ENCODE results near the gene GRIK2. TPM values are rescaled to one million over a fixed set of nuclear protein-coding genes. Genes with fewer than 3 reads are reported as not detected.

Gene GRIK2
- total and polyA plus RNA-seq, 2 donors (not counting 3 experiments of a cell fraction or from before 2014, with no cell fraction given), result not detected

DNA sequence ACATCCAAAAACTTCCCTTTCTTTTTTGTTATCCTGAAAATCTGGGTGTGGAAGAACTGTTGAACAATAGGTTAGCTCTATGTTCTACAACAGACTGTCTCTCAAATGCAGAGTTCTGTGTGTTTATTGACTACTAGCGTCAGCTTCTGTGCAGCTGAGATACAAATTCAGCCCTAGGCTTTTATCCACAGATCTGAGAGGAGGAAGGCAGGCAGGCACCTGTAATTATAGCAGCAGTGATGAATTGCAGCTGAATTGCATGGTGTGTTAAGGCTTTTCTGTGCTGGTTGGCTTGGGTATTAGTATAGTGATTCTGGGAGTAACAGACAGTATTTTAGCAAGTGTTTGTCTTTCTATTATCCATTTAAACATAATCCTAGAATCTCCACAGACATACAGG is 24.4 kb downstream of the GRIK2 start:
- no peaks in the 10 kb centered on the region for H3K36me3 ChIP-seq (ENCODE audit: control insufficient read depth in 2 of 2, extremely low read depth in 1 of 2, insufficient read depth in 2 of 2, low read length in 2 of 2)
- dilution Hi-C loops (cut with MboI; ENCODE audit: extremely low pct_ligation_motif_present, low sequenced_read_pairs) (no loop called here), intact Hi-C loops (cut with micrococcal nuclease) (no loop called here)
- H3K9me3 ChIP-seq (replicated peaks; ENCODE audit: control insufficient read depth, insufficient read depth, low read length), result no peaks in the 10 kb centered on the region
- no peaks in the 10 kb centered on the region for H3K9me1 ChIP-seq (replicated peaks; ENCODE audit: control insufficient read depth, extremely low read depth, insufficient read depth, low read length)
- no peak overlapping the region for H3K4me3 ChIP-seq (replicated peaks in 1 of 3; ENCODE audit: insufficient read depth in 1 of 3, low read depth in 1 of 3, low read length in 3 of 3)
- no peaks in the 10 kb centered on the region for H3K4me1 ChIP-seq (ENCODE audit: control insufficient read depth, extremely low read depth, insufficient read depth, low read length)
- no TSS peak for BruUV-seq (replicated peaks)
- no peak overlapping the region for H3K27ac ChIP-seq (ENCODE audit: insufficient read depth, low read depth, low read length)
- DNase-seq (ENCODE audit: low read depth, low spot score) (no peak), FAIRE-seq (no peak)
- H3K79me2 ChIP-seq (ENCODE audit: control insufficient read depth, insufficient read depth, low read length), result no peaks in the 10 kb centered on the region
- no peak overlapping the region for H2AFZ ChIP-seq (ENCODE audit: low read depth, low read length)
- TF ChIP-seq MYC (IDR thresholded peaks at IDR 0.05; ENCODE audit: low read depth, low read length) (no peak), FOS (IDR thresholded peaks at IDR 0.05; ENCODE audit: borderline replicate concordance, insufficient read depth, low read length) (no peak), JUN (IDR thresholded peaks at IDR 0.05; ENCODE audit: borderline replicate concordance, insufficient read depth, insufficient read length, low read depth) (no peak), POLR2A (IDR thresholded peaks at IDR 0.05; ENCODE audit: low read depth, low read length) (no peak), EZH2 (IDR thresholded peaks at IDR 0.05; ENCODE audit: borderline replicate concordance, low read depth, low read length, severe bottlenecking) (no peak), GATA2 (IDR thresholded peaks at IDR 0.05; ENCODE audit: insufficient read depth, insufficient read length, low read depth, low read length) (no peak)
- TF ChIP-seq, protein P1, sequence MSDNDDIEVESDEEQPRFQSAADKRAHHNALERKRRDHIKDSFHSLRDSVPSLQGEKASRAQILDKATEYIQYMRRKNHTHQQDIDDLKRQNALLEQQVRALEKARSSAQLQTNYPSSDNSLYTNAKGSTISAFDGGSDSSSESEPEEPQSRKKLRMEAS (IDR thresholded peaks at IDR 0.05; ENCODE audit: insufficient read depth, insufficient read length), result no peak
- H3K4me2 ChIP-seq (ENCODE audit: insufficient read depth, low read length), result no peak overlapping the region
- H3K9ac ChIP-seq (replicated peaks; ENCODE audit: extremely low read depth, insufficient read depth, low read length), result no peak overlapping the region
- H3K27me3 ChIP-seq (ENCODE audit: control insufficient read depth in 2 of 2, insufficient read depth in 2 of 2, low read length in 2 of 2), result no peaks in the 10 kb centered on the region
- no peaks in the 10 kb centered on the region for H4K20me1 ChIP-seq (replicated peaks; ENCODE audit: control insufficient read depth, extremely low read depth, insufficient read depth, low read length)
- ChIA-PET CTCF (no interaction called here), POLR2A (no interaction called here)

DNA sequence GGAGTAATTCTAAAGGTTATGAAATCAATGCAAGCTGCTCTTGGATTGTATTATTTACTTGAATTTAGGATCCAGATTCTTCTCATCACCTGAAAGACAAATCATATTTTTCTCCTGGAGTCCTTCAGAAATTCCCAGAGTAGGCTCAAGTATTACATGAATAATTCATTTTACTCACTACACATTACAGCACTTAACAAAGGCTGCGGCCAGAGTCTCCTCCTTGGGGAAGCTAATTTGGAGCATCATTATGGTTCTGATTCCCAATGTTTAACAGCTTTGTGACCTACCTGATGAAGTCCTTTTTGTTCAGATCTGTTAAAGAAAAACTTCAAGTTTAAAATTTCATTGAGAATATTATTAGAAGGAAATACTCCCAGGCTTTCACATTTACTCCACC is 28.7 kb downstream of the GRIK2 start:
- H3K27ac ChIP-seq (ENCODE audit: insufficient read depth, low read depth, low read length), result no peak overlapping the region
- CTCF ChIA-PET, result no interaction called here
- no peak for FAIRE-seq
- H3K9me3 ChIP-seq (replicated peaks; ENCODE audit: control insufficient read depth, insufficient read depth, low read length), result no peaks in the 10 kb centered on the region
- H4K20me1 ChIP-seq (replicated peaks; ENCODE audit: control insufficient read depth, extremely low read depth, insufficient read depth, low read length), result no peaks in the 10 kb centered on the region
- H3K9ac ChIP-seq (replicated peaks; ENCODE audit: extremely low read depth, insufficient read depth, low read length), result no peak overlapping the region
- H3K4me1 ChIP-seq (ENCODE audit: control insufficient read depth, extremely low read depth, insufficient read depth, low read length), result no peaks in the 10 kb centered on the region
- no peak overlapping the region for H3K4me3 ChIP-seq (replicated peaks in 1 of 3; ENCODE audit: insufficient read depth in 1 of 3, low read depth in 1 of 3, low read length in 3 of 3)
- H3K4me2 ChIP-seq (ENCODE audit: insufficient read depth, low read length), result no peak overlapping the region
- POLR2A ChIA-PET, result no interaction called here
- no peak for TF ChIP-seq EZH2 (IDR thresholded peaks at IDR 0.05; ENCODE audit: borderline replicate concordance, low read depth, low read length, severe bottlenecking)
- no peak for TF ChIP-seq POLR2AphosphoS5 (IDR thresholded peaks at IDR 0.05; ENCODE audit: insufficient read depth, low read depth, low read length)
- no peak for TF ChIP-seq POLR2A (IDR thresholded peaks at IDR 0.05; ENCODE audit: low read depth, low read length)
- TF ChIP-seq JUN (IDR thresholded peaks at IDR 0.05; ENCODE audit: borderline replicate concordance, insufficient read depth, insufficient read length, low read depth), result no peak
- TF ChIP-seq, protein P2, sequence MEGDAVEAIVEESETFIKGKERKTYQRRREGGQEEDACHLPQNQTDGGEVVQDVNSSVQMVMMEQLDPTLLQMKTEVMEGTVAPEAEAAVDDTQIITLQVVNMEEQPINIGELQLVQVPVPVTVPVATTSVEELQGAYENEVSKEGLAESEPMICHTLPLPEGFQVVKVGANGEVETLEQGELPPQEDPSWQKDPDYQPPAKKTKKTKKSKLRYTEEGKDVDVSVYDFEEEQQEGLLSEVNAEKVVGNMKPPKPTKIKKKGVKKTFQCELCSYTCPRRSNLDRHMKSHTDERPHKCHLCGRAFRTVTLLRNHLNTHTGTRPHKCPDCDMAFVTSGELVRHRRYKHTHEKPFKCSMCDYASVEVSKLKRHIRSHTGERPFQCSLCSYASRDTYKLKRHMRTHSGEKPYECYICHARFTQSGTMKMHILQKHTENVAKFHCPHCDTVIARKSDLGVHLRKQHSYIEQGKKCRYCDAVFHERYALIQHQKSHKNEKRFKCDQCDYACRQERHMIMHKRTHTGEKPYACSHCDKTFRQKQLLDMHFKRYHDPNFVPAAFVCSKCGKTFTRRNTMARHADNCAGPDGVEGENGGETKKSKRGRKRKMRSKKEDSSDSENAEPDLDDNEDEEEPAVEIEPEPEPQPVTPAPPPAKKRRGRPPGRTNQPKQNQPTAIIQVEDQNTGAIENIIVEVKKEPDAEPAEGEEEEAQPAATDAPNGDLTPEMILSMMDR (IDR thresholded peaks at IDR 0.05; ENCODE audit: extremely low read depth in 1 of 2, insufficient read depth in 1 of 2, low read depth in 1 of 2, low read length in 2 of 2), result no peak
- H3K36me3 ChIP-seq (ENCODE audit: control insufficient read depth in 2 of 2, extremely low read depth in 1 of 2, insufficient read depth in 2 of 2, low read length in 2 of 2), result no peaks in the 10 kb centered on the region
- DNase-seq (ENCODE audit: low read depth, low spot score), result no peak
- intact Hi-C loops (cut with micrococcal nuclease), result no loop called here
- H2AFZ ChIP-seq (ENCODE audit: low read depth, low read length), result no peak overlapping the region
- H3K9me1 ChIP-seq (replicated peaks; ENCODE audit: control insufficient read depth, extremely low read depth, insufficient read depth, low read length), result no peaks in the 10 kb centered on the region
- dilution Hi-C loops (cut with MboI; ENCODE audit: extremely low pct_ligation_motif_present, low sequenced_read_pairs), result no loop called here
- no TSS peak for BruUV-seq (replicated peaks)
- H3K79me2 ChIP-seq (ENCODE audit: control insufficient read depth, insufficient read depth, low read length), result no peaks in the 10 kb centered on the region
- H3K27me3 ChIP-seq (ENCODE audit: control insufficient read depth in 2 of 2, insufficient read depth in 2 of 2, low read length in 2 of 2), result no peaks in the 10 kb centered on the region

Data from endothelial cell of umbilical vein (primary cell).